K562 (cell line): ENCODE results near the gene ACSM6. TPM values are rescaled to one million over a fixed set of nuclear protein-coding genes. Genes with fewer than 3 reads are reported as not detected.

Experiments
- ATAC-seq: fragments of 200-7000 bp; cut with Tn5 transposase; 3 replicates; pipeline ENCODE4 v1.9.1; 2020; ENCODE audit warnings: moderate library complexity
- BruUV-seq: library from RNA; stranded (reverse); fragments of 400-500 nt; replicated peaks from 2 replicates; lab custom pipeline; 2021; lab: Mats Ljungman, UMichigan
- CTCF ChIA-PET: fragments of 300-600 bp; formaldehyde crosslinking; extraction: SDS; loops from one replicate; lab custom pipeline; 2021; ENCODE audit warnings: low intra/inter-chr PET ratio; lab: Yijun Ruan, JAX
- POLR2A ChIA-PET: fragments of 300-600, 350-650 bp; sonication (Branson Sonifier 250); formaldehyde crosslinking; extraction: SDS; loops from one replicate; lab custom pipeline; 2021; ENCODE audit warnings: antibody characterized with exemption, inconsistent platforms; lab: Yijun Ruan, JAX
- DNase-seq, 4 experiments: peaks; one replicate each; pipeline versions ENCODE4 v3.0.0 to v3.0.0-alpha.2; 2011 to 2018; ENCODE audit warnings: low spot score in 3 of 4, mixed read lengths in 3 of 4; ENCODE audit errors: extremely low read depth in 1 of 4
- FAIRE-seq: peaks from 2 replicates; lab custom pipeline; 2011; peaks lifted over from hg19 to GRCh38; lab: Jason Lieb, UNC
- H2AFZ ChIP-seq: 2 replicates; pipeline ENCODE4 v1.6.0; 2011; ENCODE audit warnings: low read depth, low read length, control low read depth, inconsistent platforms
- H3K27ac ChIP-seq: fragments of 200-600 bp; 3 replicates; pipeline ENCODE4 v1.8.0; 2011; ENCODE audit warnings: low read depth, mild to moderate bottlenecking, control low read depth, inconsistent platforms, low read length, moderate library complexity, mixed read lengths; ENCODE audit errors: extremely low read depth
- H3K27me3 ChIP-seq, 2 experiments: fragments of 300-600 bp in 1 of 2; 2 replicates in 1 of 2; 3 replicates in 1 of 2; pipeline versions ENCODE4 v1.6.0 to v1.8.0; 2011; ENCODE audit warnings: inconsistent platforms in 2 of 2, low read length in 2 of 2, mild to moderate bottlenecking in 1 of 2, mixed read lengths in 1 of 2, moderate library complexity in 1 of 2; ENCODE audit not compliant: control insufficient read depth in 2 of 2, insufficient read depth in 2 of 2
- H3K36me3 ChIP-seq: fragments of 300-600 bp; 3 replicates; pipeline ENCODE4 v1.8.0; 2011; ENCODE audit warnings: mild to moderate bottlenecking, low read length, inconsistent platforms; ENCODE audit not compliant: control insufficient read depth, insufficient read depth
- H3K4me1 ChIP-seq, 2 experiments: fragments of 200-600 bp in 1 of 2; replicated peaks in 1 of 2; 2 replicates in 1 of 2; 3 replicates in 1 of 2; pipeline versions ENCODE4 v1.5.1 to v1.8.0; 2011; ENCODE audit warnings: inconsistent platforms in 2 of 2, low read length in 2 of 2, mild to moderate bottlenecking in 1 of 2, mixed read lengths in 1 of 2, moderate library complexity in 1 of 2; ENCODE audit not compliant: control insufficient read depth in 2 of 2, insufficient read depth in 2 of 2
- H3K4me2 ChIP-seq: 2 replicates; pipeline ENCODE4 v1.6.1; 2011; ENCODE audit warnings: low read length, control low read depth, inconsistent platforms, mixed read lengths; ENCODE audit not compliant: insufficient read depth
- H3K4me3 ChIP-seq: fragments of 200-600 bp; sonication (generic), shearing (Covaris generic); 2 replicates; pipeline ENCODE4 v1.5.1; 2016; ENCODE audit warnings: control low read depth, inconsistent platforms
- H3K79me2 ChIP-seq: fragments of 200-600 bp; 3 replicates; pipeline ENCODE4 v1.8.0; 2011; ENCODE audit warnings: low read length, inconsistent platforms; ENCODE audit not compliant: control insufficient read depth, insufficient read depth
- H3K9ac ChIP-seq, 2 experiments: 2 replicates each; pipeline versions ENCODE4 v1.6.0 to v1.6.1; 2011; ENCODE audit warnings: low read depth in 2 of 2, low read length in 2 of 2, control low read depth in 1 of 2, inconsistent platforms in 1 of 2, mild to moderate bottlenecking in 1 of 2, mixed read lengths in 1 of 2; ENCODE audit not compliant: insufficient read depth in 1 of 2
- H3K9me1 ChIP-seq: one replicate; pipeline ENCODE4 v1.6.0; 2011; ENCODE audit warnings: inconsistent platforms, mild to moderate bottlenecking, low read length, moderate library complexity; ENCODE audit not compliant: control insufficient read depth, insufficient read depth
- H3K9me3 ChIP-seq: replicated peaks from 2 replicates; pipeline ENCODE4 v1.5.1; 2011; ENCODE audit warnings: low read depth, low read length, inconsistent platforms; ENCODE audit not compliant: control insufficient read depth, insufficient read depth
- H4K20me1 ChIP-seq: replicated peaks from 2 replicates; pipeline ENCODE4 v1.6.1; 2011; ENCODE audit warnings: low read length, inconsistent platforms, mixed read lengths; ENCODE audit not compliant: control insufficient read depth, insufficient read depth
- ATF3 ChIP-seq, 2 experiments: fragments of 450-650 bp in 1 of 2; sonication (generic) in 1 of 2; formaldehyde crosslinking in 1 of 2; IDR thresholded peaks in 1 of 2; conservative IDR thresholded peaks in 1 of 2; 2 replicates each; pipeline versions ENCODE4 v1.6.1 to v1.8.1; 2016 to 2023; ENCODE audit warnings: mild to moderate bottlenecking in 2 of 2, moderate library complexity in 2 of 2, inconsistent platforms in 1 of 2, missing genetic modification reagents in 1 of 2
- HLTF ChIP-seq: fragments of 450-650 bp; IDR thresholded peaks from 2 replicates; pipeline ENCODE4 v1.6.1; 2016
- JUN ChIP-seq, 2 experiments: sonication (generic) in 1 of 2; formaldehyde crosslinking in 1 of 2; IDR thresholded peaks; 2 replicates each; pipeline versions ENCODE4 v1.6.1 to v1.8.0; 2012 to 2022; ENCODE audit warnings: borderline replicate concordance in 2 of 2, mild to moderate bottlenecking in 2 of 2, improper control_type of control experiment in 1 of 2, low read depth in 1 of 2, low read length in 1 of 2, missing genetic modification reagents in 1 of 2
- REST ChIP-seq, 2 experiments: fragments of 450-650 bp; formaldehyde crosslinking in 1 of 2; IDR thresholded peaks; 2 replicates each; pipeline versions ENCODE4 v1.4.0 to v1.6.1; 2014 to 2020; ENCODE audit warnings: mild to moderate bottlenecking in 2 of 2, borderline replicate concordance in 1 of 2, low read depth in 1 of 2
- ZFX ChIP-seq: sonication (generic); formaldehyde crosslinking; IDR thresholded peaks from 2 replicates; pipeline ENCODE4 v1.8.0; 2022; ENCODE audit warnings: mild to moderate bottlenecking, missing genetic modification reagents, moderate library complexity
- WGBS: fragments of 100-300 bp; shearing (Covaris generic); methylation state at CpG from one replicate; pipeline ENCODE4 v1.1.6; 2016; ENCODE audit warnings: low coverage, mixed read lengths; ENCODE audit not compliant: insufficient coverage; ENCODE audit errors: missing lambda C conversion rate; 5-methylcytosine and 5-hydroxymethylcytosine counted together
- in situ Hi-C: fragments of 300-500 bp; cut with MboI; formaldehyde crosslinking; loops from 4 replicates; pipeline ENCODE4 v1.15.0; 2018; ENCODE audit warnings: inconsistent platforms, mixed read lengths
- intact Hi-C: fragments of 100-400 bp; cut with micrococcal nuclease; formaldehyde crosslinking; loops from 2 replicates; pipeline ENCODE4 v1.14.2; 2022
- polyA plus RNA-seq, 8 experiments: library from polyadenylated mRNA; depleted of rRNA in 4 of 8; stranded (reverse) in 5 of 8; unstranded in 3 of 8; fragments of >200 nt; fragmentation: Nextera tagmentation in 2 of 8; fragmentation: Illumina TruSeq in 1 of 8; extraction: Ambion mirVana in 2 of 8; extraction: Trizol in 1 of 8; gene quantifications; 2 replicates each; pipeline versions ENCODE4 v1.2.1 to v1.2.3, GENCODE V29; 2011 to 2014; ENCODE audit warnings: inconsistent platforms in 1 of 8, missing spikeins in 1 of 8
- total RNA-seq, 7 experiments: library from RNA; depleted of rRNA in 6 of 7; stranded (reverse); fragments of >200 nt in 6 of 7; fragmentation: Illumina TruSeq in 2 of 7; extraction: Trizol in 2 of 7; gene quantifications; 2 replicates each; pipeline versions ENCODE4 v1.2.1 to v1.2.3, GENCODE V29; 2011 to 2021; ENCODE audit warnings: low replicate concordance in 1 of 7

ACSM6 gene
- total and polyA plus RNA-seq, 9 of the 15 experiments (the other 6 are each of a cell fraction or from before 2014, with no cell fraction given): not detected

GRCh38 chr10:95273393-95274312 is 79.6 kb downstream of the ACSM6 start (continued):
- TF ChIP-seq JUN (IDR thresholded peaks at IDR 0.05; ENCODE audit: borderline replicate concordance, low read depth, low read length): 0 out of 2 replicates have a peak, but pooled peaks have one; percentile 19
- no peak for TF ChIP-seq JUN (CRISPR knock-in tag; IDR thresholded peaks at IDR 0.05; ENCODE audit: borderline replicate concordance)
- TF ChIP-seq ATF3 (IDR thresholded peaks at IDR 0.05): peak; percentile 56
- TF ChIP-seq ATF3 (CRISPR knock-in tag; conservative IDR thresholded peaks at IDR 0.05): no peak
- TF ChIP-seq ZFX (CRISPR knock-in tag): peak; percentile 15; the same call in 1 of the 2 replicates

GRCh38 chr10:95275726-95276366 is 81.8 kb downstream of the ACSM6 start:
- ATAC-seq: no peak
- no TSS peak for BruUV-seq
- CTCF ChIA-PET: no interaction called here
- Histone ChIP-seq H3K27ac (no peak overlapping the region), H3K9ac (no peak overlapping the region), H3K9me1 (peaks cover 4% of the 10 kb centered on the region), H3K4me2 (no peak overlapping the region), H2AFZ (no peak overlapping the region), H4K20me1 (peaks cover 15% of the 10 kb centered on the region), H3K79me2 (peaks cover 82% of the 10 kb centered on the region), H3K27me3 (no peaks in the 10 kb centered on the region), H3K4me1 (peaks cover 18 to 36% of the 10 kb centered on the region in 2 experiments), H3K4me3 (no peak overlapping the region), H3K36me3 (peaks cover 4% of the 10 kb centered on the region; the same call in 1 of the 3 replicates), H3K9me3 (no peaks in the 10 kb centered on the region; the same call in 1 of the 2 replicates)
- intact Hi-C loops: no loop called here
- no peak for DNase-seq
- WGBS: 91% methylated on average over 1 of the region's 1 CpG
- TF ChIP-seq REST (IDR thresholded peaks at IDR 0.05; ENCODE audit: borderline replicate concordance): peak; percentile 59
- TF ChIP-seq REST (CRISPR knock-in tag; IDR thresholded peaks at IDR 0.05; ENCODE audit: low read depth): no peak
- no peak for TF ChIP-seq HLTF
- POLR2A ChIA-PET: interaction anchor here (0.7 to 1.2 kb wide), 3 partner anchors 9 to 13 kb away, joined by 3 to 4 read pairs (median 3); no protein-coding TSS in a partner anchor
- in situ Hi-C loops: no loop called here
- FAIRE-seq: peak; percentile 49
